HG02884 (cell line): ENCODE results near the gene MRPS31.
"Not testable (repeated sequence)": the region's sequence is repeated elsewhere in the genome, so short reads cannot be mapped to it uniquely, and the experiment has no call there.

Source experiments
- ATAC-seq: cut with Tn5 transposase; IDR thresholded peaks from one replicate; pipeline ENCODE4 v1.9.1; 2021; ENCODE audit warnings: mild to moderate bottlenecking, moderate library complexity; ENCODE audit not compliant: unreplicated experiment

MRPS31 gene

DNA sequence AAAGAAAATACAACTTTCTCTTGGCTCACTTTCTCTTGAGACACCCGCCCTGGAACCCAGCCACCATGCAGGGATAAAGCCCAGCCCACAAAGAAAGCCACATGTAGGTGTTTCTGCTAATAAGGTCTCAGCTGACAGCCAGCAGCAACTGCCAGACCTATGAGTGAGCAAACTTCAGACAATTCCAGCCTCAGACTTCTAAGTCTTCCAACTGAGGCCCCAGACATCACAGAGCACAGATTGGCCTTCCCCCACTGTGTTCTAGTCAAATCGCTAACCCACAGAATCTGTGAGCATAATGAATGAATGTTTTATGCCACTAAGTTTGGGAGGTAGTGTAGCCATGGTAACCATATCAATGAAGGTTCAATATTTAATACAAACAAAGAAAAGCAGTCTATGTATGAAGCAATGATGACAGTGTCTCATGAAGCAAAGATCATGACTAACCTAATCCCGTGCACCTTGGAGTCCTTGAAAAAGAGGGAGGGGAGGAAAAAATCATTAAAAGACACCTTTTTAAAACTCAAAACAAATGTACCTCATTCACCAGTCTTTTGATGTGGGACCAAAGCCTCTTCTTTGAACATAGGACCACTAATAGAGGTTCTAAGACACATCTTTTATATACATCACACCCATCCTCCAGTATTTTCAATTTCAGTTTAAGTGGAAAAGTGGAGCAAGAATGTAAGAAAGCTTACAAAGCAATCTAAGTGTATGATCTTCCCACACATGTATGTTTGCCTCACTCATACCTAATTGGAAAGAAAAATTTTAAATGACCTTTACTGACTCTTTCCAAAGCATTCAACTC, 6.2 kb downstream of the MRPS31 start:
- ATAC-seq: peak; percentile 67

DNA sequence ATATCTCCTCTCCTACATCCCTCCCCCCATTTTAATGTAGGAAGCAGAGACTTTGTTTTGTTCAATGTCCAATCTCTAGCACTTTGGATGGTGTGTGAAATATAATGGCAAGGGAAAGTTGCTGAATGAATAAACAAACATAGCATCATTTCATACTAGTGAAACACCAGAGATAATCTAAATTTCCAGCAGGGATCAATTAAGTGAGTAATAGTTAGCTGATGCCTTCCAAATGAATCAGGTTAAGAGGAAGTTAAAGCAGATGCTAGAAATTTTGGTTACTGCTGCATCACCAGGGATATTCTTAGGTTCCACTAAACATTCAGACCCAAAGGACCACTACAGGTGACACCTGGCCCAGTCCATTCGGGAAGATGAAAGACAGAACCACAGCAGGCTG, 8.1 kb downstream of the MRPS31 start:
- no peak for ATAC-seq

DNA sequence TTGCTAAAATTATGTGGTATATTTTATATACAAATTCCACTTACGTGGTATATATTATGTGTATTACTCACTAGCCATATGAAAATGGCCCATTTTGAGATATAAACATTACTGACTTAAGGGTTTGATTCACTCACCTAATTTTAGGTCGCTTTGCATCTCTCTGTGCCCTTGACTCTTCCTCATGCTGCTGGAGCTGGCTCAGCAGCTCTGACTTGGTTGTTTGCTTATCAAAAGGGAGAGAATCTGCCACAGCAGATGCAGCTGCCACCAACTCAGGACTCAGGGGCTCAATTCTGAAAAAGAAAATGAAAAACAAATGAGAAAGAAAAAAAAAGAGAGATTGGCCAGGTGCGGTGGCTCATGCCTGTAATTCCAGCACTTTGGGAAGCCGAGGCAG, 12.2 kb downstream of the MRPS31 start:
- ATAC-seq: no peak

DNA sequence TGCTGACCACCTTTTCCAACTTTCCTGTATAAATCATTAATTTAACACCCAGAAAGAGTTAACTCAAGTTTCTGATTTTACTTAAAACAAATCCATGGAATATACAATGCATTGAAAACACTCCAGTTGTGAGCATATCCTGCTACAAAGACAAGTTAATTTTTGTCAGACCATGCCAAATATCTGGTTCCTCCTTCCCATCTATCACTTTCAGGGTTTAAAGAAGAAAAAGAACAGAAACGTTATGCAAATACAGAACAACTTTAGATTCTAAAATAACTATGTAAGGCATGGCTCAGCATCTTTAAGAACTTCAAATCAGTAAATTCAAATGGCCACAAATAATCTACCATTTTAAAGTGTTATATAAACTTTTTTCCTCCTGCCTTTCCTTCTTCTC, 14.9 kb downstream of the MRPS31 start:
- ATAC-seq: peak; percentile 54

DNA sequence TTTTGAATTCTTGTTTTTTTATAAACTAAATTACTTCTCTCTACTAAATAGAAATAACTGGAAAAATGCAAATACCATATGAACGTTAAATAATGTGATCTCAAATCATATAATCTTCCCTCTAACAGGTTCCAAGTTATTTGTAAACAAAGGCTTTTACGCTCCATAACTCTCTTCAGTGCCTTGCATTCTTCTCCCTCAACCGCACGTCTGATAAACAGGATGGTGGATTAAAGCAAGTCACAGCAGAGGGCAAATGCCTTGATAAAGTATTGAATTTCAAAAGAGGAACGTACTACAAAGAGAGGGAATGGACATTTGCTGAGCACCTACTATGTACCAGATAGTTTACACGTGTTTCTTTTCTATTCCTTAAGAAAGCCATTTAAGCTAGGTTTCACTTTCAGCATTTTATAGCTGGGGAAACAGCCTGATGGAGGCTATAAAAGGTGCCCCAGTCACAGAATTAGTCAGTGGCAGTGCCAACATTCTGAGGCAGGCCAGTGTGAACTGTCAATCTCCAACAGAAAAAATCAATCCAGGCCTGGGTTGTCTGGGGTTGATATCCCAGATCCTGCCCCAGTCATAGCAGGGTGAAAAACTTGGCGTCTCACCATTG, 15.8 kb downstream of the MRPS31 start:
- ATAC-seq: no peak

DNA sequence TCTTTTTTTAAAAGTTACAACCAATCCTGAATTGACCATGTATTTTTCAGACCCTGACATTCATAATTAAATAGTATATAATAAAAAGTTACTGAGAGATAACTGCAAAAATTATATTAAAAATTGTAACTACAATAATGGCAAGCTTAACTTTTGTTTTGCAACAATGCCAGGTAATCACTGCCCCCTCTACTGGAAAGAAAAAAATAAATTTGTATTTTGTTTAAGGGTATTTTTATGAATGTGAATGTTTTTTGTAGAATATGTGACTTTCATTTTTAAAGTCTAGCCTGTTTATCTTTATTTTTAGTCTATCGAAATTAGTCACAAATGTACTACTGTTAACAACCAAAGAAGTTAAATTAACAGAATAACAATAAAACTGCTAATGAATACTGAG, 21.7 kb downstream of the MRPS31 start:
- ATAC-seq: no peak

DNA sequence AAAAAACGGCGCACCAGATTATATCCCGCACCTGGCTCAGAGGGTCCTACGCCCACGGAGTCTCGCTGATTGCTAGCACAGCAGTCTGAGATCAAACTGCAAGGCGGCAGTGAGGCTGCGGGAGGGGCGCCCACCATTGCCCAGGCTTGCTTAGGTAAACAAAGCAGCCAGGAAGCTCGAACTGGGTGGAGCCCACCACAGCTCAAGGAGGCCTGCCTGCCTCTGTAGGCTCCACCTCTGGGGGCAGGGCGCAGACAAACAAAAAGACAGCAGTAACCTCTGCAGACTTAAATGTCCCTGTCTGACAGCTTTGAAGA, 35.8 kb downstream of the MRPS31 start:
- not testable (repeated sequence) for ATAC-seq

DNA sequence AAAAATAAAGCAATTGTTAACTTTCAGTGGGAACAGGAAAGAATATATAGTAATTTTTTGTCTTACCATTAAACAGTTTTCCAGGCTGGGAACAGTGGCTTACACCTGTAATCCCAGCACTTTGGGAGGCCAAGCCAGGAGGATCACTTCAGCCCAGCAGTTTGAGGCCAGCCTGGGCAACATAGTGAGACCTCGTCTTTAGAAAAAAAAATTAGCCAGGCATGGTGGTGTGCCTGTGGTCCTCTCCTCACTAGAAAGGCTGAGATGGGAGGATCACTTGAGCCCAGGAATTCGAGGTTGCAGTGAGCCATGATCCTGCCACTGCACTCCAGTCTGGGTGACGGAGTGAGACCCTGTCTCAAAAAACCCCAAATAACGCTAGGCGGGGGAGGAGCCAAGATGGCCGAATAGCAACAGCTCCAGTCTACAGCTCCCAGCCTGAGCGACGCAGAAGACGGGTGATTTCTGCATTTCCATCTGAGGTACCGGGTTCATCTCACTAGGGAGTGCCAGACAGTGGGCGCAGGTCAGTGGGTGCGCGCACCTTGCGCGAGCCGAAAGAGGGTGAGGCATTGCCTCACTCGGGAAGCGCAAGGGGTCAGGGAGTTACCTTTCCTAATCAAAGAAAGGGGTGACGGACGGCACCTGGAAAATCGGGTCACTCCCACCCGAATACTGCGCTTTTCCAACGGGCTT, 36.3 kb downstream of the MRPS31 start:
- ATAC-seq: not testable (repeated sequence)

DNA sequence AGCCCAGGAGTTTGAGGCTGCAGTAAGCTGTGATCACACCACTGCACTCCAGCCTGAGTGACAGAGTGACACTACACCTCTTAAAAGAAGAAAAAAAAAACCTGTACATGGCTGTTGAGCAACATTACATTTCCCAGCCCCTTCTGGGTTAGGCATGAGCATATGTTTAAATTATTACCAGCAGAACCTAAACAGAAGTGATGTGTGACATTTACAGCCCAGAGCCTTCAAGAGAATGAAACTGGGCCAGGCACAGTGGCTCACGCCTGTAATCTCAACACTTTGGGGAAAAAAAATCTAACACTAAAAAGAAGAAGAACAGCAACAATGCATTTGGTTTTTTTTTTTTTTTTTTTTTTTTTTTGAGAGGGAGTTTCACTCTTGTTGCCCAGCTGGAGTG, 38.3 kb downstream of the MRPS31 start:
- no peak for ATAC-seq

DNA sequence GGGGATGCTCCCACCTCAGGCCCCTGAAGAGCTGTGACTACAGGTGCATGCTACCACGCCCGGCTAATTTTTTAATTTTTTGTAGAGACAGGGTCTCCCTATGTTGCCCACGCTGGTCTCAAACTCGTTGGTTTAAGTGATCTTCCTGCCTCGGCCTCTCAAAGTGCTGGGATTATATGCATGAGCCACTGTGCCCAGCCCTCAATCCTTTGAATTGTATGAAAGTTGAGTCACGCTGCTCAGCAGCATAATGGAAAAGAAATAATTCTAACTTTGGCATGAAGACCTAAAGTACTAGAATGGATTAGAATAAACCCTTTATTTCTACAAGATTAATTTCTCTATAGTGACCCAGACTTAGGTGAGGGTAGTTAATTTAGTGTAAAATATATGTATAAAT, 42.4 kb downstream of the MRPS31 start:
- ATAC-seq: no peak

DNA sequence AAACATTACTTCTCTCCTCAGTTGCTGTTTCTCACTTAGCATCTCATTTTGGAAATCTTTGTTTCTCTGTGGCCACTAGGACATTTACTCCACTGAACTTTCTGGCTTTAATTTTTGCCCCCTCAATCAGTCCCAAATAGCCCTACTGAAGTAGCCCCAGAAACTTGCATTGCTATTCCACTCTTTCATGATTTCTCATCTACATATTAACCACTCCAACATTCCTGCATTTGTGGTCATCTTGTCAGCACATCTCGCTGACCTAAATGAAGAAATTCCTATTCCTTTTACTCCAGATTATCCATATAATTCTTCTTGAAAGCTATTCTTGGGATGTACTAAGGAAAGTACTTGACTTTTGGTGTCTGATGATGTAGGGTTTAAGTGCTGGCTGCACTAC, 56.6 kb downstream of the MRPS31 start:
- not testable (repeated sequence) for ATAC-seq

DNA sequence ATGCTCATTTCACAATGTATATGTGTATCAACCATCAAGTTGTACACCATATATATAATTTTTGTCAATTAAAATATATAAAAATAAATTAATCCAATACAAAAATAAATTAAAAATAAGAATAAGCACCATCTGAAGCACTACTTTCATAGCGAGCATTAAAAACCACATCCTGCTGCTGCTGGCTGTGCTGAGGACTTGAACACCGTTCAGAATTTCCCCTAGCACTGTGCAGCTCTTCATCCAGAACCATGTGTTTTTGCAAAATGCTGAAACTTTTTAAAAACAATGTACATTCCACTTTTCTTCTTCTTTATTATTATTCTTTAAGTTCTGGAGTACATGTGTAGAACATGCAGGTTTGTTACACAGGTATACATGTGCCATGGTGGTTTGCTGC, 64.6 kb downstream of the MRPS31 start:
- ATAC-seq: no peak

DNA sequence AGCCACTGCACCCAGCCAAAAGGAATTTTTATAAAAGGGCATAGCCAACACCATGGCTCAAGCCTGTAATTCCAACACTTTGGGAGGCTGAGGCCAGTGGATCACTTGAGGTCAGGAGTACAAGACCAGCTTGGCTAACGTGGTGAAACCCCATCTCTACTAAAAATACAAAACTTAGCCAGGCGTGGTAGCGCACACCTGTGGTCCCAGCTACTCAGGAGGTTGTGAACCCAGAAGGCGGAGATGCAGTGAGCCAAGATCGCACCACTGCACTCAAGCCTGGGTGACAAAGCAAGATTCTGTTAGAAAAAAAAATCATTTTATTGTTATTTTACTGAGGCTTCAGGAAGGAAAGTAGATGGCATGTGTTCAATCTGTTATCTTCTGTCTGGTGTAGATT, 73.3 kb downstream of the MRPS31 start:
- ATAC-seq: peak; percentile 64

DNA sequence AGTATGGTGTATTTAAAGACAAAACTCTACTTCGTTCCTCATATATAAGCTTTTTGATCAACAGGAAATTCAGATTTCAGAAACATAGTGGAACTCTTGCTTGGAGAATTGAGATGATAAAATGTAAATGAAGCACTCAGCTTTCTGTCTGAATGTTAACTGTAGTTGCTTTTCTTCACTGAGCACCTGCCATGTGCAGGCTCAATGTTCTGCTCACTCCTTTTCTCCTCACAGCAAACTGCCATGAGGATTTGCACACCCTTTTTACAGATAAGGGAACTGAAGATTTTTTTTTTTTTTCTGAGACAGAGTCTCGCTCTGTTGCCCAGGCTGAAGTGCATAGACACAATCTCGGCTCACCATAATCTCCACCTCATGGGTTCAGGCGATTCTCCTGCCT, 76.6 kb downstream of the MRPS31 start:
- no peak for ATAC-seq

DNA sequence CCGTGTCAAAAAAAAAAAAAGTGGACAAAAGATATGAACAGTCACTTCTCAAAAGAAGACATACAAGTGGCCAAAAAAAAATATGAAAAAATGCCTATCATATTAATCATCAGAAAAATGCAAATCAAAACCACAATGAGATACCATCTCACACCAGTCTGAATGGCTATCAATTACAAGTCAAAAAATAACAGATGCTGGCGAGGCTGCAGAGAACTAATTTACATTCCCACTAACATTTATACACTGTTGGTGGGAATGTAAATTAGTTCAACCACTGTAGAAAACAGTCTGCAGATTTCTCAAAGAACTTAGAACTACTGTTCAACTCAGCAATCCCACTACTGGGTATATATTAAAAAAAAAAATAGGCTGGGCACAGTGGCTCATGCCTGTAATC, 78.0 kb downstream of the MRPS31 start:
- ATAC-seq: peak; percentile 63

DNA sequence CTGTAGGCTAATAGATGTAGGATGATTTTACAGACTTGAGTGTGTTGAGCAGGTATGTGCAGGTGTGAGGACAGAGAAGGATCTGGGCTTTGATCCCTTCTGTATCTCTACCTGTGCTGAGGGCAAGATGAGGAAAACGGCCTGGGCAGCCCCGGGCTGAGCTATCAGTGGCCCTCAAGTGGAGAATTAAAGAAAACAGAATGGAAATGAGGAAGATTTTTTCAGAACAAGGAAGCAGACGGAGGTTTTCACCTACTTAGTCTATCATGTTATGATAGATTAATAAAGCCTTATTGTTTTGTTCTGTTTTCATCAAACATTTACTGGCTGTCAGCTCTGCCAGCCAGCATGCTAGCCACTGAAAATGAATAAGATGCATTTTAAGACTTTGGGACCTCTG, 82.2 kb downstream of the MRPS31 start:
- ATAC-seq: no peak

DNA sequence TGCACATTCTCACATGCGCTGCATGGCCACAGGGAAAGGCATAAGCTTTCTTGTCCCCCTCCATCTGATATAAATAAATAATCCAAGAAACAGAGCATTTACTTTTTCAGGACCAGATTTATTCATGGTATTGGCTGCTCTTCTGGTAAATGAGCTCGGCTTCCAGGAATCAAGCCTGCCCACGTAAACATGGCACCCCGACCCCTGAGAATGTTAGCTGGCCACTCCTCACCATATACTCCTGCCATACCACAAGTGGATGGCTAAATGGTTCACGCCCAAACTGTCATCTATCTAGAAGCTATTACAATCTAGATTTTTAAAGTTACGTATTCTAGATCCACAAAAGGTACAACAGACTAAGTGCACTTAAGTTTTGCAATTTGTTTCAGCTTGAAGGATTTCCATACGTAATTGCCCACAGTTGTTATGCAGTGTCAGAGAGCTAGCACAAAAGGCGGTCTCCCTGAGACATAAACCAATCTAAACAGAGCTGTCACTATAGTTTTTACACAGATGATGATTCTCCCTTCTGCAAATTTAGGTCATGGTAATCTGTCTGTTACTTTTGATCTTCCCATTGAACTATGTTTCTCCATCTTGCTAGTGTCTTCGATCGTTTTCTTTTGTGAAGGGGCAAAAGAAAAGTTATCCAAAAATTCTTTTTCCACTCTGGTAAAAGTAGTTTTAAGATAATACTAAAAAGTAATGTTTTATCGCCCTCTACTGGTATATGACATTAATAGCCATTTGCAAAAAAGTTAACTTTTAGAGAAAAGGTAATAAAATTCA, 88.3 kb downstream of the MRPS31 start:
- no peak for ATAC-seq

DNA sequence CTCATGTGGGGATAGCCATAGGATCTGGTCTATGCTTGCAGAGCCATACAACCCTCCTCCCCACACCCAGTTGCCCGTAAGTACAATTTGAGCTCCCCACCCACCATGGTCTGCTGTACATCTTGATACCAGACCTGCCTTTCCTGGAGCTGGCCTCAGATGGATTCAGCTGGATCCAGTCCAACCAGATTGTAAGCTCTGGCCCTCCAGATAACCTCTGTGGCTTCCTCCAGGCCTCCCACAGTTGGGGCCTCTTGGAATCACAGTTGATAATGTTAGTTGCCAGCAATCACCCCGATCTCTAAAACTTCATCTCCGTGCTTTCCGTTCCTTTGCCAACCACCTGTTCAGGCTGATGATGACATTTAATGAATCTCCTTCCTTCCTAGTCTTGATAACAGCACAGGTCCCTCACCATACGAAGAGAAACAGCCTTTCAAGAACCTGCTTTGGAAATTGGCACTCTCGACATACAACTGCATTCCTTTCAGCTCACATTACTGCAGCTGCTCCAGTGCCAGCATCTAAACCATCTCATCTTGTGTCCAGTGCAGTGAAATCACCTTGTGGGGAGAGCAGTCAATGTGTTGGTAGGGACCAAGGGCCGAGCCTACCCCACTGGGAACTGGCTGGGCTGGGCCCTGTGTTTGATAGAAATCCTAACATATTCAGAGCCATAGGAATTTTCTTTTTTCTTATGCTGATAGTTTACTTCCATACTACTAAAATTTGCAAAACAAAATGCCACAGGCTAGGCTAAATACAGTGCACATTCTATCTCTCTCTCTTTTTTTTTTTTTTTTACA, 89.4 kb downstream of the MRPS31 start:
- ATAC-seq: no peak

DNA sequence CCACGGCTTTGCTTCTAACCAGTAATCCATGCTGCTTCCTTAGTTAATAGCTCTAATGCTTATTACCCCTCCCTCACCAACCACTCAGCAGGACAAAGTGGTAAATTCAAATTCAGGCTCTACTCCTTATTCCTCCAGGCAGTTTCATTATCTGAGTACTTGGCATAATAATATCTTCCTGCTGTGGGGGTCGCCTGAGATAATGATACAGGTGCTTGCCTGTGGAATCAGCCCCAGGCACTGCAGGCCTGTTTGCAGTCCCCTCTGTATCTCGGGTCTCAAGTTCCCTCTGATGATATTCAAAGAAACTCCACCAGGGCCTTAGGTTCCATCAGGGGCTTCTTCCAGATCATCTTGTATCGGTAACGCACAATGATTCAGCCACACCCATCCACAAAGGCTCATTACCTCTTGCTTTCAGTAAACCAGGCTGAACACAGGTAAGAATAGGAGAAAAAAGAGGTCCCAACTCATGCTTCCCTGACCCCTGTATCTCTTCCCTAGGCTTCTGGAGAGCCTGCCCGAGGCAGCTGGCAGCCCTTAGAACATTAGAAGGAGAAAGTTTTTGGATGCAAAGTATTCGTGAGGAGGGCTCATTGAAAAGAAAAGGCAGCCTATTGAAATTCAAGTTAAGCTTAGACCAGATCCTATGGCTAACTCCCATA, 90.2 kb downstream of the MRPS31 start:
- ATAC-seq: no peak

DNA sequence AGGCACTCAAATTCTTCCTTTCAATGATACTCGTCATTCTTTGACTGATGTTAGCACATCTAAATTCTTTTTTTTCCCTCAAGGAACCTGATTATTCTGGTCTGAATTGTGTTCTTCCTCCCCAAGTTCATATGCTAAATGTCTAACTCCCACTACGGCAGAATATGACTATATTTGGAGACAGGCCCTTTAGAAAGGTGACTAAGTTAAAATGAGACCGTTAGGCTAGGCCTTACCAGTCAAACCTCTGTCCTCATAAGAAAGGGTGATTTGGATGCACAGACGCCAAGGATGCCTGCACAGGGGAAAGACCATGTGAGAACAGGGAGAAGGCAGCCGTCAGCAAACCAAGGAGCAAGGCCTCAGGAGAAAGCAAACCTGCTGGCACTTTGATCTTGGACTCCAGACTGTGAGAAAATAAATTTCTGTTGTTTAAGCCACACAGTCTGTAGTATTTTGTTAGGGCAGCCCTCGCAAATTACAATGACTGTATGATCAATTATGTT, 91.5 kb downstream of the MRPS31 start:
- ATAC-seq: no peak
